GM19043 (cell line): ENCODE measurements around the gene SPDYE6.
A peak's percentile ranks its signal among the peaks of the same experiment; 100 is the strongest.
"Not testable (repeated sequence)": the region's sequence is repeated elsewhere in the genome, so short reads cannot be mapped to it uniquely, and the experiment has no call there.

ENCODE experiments used
- ATAC-seq: cut with Tn5 transposase; IDR thresholded peaks from one replicate; pipeline ENCODE4 v1.9.1; 2021; ENCODE audit warnings: low read depth; ENCODE audit not compliant: unreplicated experiment

SPDYE6 gene

DNA sequence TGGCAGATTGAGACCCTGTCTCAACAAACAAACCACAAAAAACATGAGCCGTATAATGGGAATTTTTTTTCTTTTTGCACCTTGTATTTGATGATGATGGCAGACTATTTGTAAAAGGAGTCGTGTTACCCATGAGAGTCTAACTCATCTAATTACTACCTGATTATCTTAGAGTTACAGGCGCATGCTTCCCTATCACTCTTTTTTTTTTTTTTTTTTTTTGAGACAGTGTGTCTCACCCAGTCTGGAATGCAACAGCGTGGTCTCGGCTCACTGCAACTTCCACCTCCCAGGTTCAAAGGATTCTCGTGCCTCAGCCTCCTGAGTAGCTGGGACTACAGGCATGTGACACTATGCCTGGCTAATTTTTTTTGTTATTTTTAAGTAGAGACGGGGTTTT lies 9.1 kb upstream of the SPDYE6 start:
- ATAC-seq = not testable (repeated sequence)

DNA sequence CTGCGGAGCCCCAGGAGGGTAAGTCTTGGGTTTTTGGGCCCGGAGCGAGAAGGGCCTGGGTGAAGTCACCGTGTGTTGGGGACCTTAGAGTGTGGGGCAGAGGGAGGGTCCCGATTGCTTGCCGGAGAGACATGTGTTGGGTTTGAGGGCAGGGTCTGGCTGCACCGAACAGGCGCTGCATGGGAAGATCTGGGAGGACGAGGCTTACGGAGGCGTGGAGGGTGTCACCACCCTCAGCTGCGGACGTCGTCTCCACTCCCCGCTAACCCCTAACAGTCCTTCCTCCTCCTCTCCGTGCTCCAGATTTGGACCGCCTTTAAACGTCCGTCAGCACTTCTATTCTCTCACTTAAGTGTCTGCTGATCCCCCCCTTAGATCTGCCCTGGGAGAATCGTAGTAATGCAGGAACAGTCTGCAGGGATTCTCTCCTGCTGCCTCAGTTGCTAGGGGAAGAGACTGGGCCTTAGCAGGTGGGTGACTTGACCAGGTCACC lies 8.2 kb upstream of the SPDYE6 start:
- not testable (repeated sequence) for ATAC-seq

GRCh38 chr7:102363549-102364393 lies 7.5 kb upstream of the SPDYE6 start:
- peak; percentile 96 for ATAC-seq

DNA sequence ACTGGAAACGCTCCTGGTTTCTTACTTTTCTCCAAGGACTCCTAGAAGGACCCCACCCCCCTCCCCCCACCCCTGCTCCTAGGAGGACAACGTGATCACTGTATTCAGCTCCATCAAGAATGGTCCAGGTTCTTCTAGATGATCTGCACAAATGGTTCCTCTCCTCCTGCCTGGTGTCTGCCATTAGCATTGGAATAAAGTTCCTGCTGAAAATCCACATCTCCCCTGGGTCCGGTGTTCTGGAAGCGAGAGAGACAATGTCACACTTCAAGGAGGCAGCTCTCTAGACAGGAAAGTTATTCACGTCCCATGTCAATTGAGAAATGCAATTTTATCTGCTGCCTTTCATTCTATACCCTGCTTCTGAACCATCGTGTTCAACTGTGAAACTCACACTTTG lies 9.3 kb downstream of the SPDYE6 start:
- ATAC-seq = not testable (repeated sequence)

GRCh38 chr7:102340599-102341368 lies 15.5 kb downstream of the SPDYE6 start:
- not testable (repeated sequence) for ATAC-seq

DNA sequence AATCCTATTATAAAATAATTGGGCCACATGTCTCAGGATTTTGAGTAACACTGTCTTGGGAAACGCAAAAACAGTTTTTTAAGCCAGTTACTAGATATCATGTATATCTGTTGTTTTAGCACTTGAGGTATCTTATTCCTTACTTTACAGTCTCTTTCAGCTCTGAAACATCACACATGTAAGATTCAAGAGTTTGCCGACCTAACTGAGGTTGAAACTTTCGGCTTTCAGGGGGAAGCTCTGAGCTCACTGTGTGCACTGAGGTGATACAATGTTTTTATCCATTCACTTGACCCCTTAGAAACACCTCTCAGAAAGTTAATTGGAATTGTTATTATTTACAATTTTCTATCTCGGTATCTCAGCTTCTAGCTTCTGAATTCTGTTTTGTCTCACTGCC lies 18.8 kb downstream of the SPDYE6 start:
- ATAC-seq = not testable (repeated sequence)

DNA sequence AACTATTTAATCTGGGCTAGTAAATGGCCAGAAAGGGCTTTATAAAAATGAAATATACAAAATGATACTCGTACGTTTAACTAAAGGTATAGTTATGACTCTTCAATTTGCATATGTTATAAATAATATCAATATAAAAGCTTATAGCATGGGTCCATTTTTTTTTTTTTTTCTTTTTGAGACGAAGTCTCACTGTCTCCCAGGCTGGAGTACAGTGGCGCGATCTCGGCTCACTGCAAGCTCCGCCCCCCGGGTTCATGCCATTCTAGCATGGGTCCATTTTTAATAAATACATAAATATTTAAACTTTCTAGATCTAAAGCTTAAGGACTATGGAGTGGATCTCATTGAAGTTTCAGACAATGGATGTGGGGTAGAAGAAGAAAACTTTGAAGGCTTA lies 19.2 kb downstream of the SPDYE6 start:
- ATAC-seq = not testable (repeated sequence)

DNA sequence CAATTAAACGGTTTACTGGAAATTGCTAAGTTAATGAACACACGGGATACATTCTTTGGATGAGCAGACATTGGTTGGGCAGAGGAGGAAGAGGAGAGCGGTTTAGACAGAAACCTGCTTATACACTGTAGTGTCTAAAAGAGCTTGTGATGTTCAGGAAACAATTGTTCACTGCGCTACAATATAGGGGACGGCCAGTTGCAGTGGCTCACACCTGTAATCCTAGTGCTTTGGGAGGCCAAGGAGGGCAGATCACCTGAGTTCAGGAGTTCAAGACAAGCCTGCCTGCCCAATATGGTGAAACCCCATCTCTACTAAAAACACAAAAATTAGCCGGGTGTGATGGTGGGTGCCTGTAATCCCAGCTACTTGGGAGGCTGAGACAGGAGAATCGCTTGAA lies 20.7 kb downstream of the SPDYE6 start:
- not testable (repeated sequence) for ATAC-seq

DNA sequence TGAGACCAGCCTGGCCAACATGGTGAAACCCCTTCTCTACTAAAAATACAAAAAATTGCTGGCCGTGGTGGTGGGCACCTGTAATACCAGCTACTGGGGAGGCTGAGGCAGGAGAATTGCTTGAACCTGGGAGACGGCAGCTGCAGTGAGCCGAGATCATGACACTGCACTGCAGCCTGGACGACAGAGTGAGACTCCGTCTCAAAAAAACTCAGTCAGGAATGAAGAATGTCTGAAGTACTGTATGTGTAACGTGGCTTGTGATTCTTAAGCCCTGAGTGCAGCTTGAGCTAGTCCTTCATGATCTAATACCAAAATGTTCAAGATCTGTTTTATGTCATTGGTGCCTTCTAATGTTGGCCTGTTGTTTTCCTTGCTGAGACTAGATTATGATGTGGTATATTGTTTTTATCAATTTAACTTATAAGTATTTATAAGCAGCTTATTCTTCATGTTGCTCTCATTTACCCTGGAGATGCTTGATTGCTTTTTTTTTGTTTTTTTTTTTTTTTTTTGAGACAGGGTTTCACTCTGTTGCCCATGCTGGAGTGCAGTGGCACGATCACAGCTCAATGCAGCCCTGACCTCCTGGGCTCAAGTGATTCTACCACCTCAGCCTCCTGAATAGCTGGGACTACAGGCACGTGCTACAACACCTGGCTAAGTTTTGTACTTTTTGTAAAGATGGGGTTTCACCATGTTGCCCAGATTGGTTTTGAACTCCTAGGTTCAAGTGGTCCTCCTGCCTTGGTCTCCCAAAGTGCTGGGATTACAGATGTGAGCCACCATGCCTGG lies 25.4 kb downstream of the SPDYE6 start:
- not testable (repeated sequence) for ATAC-seq

DNA sequence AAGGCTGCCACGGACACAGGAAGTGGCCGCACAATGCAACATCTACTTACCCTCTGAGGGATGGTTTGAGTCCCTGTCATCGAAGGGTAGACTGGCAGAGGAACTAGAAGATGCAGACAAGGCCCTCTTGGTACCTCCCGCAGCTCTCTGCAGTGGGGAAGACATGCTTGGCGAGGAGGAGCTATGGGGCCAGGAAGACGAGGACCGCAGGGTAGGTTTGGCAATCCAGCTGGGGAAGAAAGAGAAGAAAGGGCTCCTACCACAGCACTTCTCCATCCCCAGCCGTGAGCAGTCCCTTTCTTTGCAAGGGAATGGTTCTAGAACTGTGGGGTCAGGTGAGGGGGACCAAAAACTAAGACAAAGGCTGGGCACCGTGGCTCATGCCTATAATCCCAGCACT lies 26.9 kb downstream of the SPDYE6 start:
- ATAC-seq = not testable (repeated sequence)

DNA sequence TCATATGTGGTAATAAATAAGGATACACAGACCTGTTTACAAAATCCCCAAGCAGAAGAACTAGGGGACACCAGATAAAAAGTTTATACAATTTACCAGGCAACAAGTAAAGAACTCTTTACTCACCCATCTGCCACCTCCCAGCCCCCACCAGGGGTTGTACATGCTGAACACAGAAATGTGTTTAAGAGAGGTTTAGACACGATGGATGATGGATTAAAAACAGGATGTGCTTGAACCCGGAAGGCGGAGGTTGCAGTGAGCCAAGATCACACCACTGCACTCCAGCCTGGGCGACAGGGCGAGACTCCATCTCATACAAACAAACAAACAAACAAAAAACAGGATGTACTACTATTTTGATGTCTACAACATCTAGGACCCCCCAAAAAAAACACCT lies 27.4 kb downstream of the SPDYE6 start:
- not testable (repeated sequence) for ATAC-seq

GRCh38 chr7:102327183-102327582 lies 29.1 kb downstream of the SPDYE6 start:
- not testable (repeated sequence) for ATAC-seq

DNA sequence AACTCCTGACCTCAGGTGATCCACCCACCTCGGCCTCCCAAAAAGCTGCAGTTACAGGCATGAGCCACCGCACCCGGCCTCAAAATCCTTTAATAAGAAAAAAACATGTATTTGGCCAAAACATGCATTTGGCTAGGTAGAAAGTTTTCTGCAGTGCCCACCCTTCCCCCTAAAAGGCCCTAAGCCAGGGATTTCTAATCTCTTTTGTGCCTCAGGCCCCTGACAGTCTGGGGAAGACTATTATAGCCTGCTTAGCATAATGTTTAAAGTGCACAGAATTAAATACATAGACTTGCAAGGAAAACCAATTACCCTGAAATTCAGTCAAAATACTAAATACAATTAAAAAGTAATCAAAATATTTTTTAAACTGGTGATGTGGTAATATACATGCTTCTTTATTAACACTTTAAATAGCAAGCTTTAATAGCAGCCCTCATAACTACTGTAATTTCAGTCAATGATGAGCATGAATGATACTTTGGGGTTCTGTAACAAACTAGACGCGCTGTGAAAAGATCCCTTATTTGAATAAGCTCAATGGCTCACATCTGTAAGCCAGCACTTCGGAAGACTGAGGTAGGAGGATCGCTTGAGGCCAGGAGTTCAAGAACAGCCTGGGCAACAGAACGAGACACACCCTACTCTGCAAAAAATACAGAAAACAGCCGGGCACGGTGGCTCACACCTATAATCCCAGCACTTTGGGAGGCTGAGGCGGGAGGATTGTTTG lies 29.9 kb downstream of the SPDYE6 start:
- no peak for ATAC-seq

DNA sequence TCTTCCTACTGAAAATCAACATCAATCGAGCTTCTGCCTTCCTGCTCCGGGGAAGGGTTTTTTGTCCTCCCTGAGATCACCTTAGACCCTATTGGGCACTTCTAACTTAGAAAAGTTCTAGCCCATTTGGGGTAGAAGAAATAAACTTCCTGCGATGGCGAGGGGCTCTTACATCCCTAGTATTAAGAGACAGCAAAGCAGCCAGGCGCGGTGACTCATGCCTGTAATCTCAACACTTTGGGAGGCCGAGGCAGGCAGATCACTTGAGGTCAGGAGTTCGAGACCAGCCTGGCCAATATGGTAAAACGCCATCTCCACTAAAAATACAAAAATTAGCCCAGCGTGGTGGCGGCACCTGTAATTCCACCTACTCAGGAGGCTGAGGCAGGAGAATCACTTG lies 31.1 kb downstream of the SPDYE6 start:
- not testable (repeated sequence) for ATAC-seq

- ATAC-seq = no peak
Measured at GRCh38 chr7:102323914-102324195, 32.4 kb downstream of the SPDYE6 start.

DNA sequence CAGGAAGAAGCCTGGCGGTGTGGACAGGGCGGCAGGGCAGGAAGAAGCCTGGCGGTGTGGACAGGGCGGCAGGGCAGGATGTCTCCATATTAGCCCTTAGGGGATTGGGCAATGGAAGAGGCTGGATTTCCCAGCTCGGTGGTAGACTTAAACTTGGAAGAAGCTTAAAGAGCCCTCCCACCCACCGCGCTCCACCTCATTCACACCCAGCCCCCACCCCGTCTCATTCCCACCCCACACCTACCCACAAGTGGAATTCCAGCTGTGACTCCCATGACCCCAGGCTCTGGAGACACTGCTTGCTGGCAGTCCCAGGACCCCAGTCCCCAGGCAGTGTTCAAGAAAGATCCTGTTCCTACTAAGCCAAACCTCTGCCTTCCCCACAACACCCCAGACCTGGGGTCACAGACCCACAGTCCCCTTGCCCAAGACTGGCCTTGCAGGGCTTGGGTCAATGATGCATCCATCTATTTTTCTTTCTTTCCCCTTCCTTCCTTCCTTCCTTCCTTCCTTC lies 34.0 kb downstream of the SPDYE6 start:
- ATAC-seq = no peak

DNA sequence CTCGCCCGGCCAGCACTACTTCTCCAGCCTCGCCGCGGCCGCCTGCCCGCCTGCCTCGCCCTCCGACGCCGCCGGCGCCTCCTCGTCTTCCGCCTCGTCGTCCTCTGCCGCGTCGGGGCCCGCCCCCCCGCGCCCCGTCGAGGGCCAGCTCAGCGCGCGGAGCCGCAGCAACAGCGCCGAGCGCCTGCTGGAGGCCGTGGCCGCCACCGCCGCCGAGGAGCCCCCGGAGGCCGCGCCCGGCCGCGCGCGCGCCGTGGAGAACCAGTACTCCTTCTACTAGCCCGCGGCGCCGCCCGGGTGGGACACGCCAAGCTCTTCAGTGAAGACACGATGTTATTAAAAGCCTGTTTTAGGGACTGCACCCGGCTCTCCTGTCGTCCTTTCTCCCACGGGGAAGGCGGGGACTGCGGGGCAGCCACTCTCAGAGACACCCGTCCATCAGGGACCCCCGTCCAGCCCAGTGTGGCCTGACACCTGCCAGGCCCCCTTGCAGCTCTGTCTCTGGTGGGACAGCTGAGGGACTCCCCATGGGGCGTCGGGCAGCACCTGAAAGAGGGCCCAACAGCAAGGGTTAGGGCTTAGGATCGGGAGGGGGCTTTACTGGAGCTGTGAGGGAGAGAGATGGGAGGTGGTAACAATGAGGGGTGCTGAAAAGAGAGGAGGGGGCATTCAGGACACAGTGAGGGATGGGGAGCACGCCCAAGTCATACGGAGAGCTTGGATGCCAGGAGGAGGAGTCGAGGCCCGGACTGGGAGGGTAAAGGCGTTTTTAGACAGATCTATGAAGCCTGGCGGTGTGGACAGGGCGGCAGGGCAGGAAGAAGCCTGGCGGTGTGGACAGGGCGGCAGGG lies 34.7 kb downstream of the SPDYE6 start:
- ATAC-seq = no peak

DNA sequence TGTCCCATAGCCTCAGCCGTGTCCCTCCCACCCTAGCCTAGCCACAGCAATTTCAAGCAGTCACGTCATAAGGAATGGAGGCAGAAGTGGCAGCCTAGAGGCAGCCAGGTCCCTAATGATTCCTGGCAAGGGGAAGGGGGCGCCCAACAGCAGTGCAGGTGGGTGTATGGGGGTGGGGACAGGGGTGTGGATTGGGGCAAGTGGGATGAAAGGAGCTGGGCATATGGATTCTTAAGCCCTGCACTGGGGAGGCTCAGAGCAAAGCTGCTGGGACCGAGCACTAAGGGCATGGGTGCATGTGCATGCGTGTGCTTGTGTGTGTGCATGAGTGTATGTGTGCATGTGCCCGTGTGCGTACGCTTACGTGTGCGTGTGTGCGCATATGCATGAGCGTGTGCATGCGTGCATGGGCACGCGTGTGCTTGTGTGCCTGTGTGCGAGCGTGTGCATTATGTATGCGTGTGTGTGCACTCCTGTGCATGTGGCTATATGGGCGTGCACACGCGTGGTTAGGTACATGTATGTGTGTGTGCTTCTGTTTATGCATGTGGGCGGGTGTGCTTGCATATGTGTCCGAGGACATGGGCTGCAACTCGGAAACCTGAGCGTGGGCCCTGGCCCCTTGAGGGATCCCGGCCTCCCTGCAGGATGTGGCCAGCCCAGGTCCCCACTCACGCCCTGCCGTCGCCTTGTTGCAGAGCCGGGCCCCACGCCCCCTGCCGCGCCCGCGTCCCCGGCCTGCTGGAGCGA lies 35.5 kb downstream of the SPDYE6 start:
- ATAC-seq = no peak
